Eye (tissue), 1 donor: ENCODE data around the gene NFIA.
A peak's percentile ranks its signal among the peaks of the same experiment; 100 is the strongest.

ENCODE experiments used
- DNase-seq: peaks from one replicate; pipeline ENCODE4 v3.0.0-alpha.2; 2015

Gene NFIA

DNA sequence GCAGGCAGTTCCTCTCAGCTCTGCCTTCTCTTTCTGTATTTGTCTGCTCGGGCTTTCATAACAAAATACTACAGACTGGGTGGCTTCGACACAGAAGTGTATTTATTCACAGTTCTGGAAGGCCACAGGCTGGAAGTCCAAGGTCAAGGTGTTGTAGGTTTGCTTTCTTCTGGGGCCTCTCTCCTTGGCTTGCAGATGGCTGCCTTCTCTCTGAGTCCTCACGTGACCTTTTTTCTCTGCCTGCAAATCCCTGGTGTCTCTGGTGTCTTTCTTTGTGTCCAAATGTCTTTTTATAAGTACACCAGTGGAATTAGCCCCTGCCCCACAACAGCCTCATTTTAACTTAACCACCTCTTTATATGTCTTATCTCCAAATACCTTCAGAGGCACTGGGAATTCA is 392.6 kb downstream of the NFIA start:
- DNase-seq, result no peak

DNA sequence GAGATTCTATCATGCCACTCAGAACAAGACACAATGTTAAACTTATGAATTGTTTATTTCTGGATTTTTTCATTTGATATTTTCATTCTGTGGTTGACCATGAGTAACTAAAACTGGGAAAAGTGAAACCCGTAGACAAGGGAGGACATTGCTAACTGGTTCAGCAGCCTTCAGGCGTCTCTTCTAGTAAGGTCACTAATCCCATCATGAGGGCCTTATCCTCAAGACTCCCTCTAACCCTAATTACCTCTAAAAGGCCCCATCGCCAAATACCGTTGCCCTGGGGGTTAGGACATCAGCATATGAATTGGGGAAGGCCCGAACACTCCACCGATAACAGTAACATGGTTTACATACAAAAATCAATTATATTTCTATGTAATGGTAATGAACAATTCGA is 394.9 kb downstream of the NFIA start:
- DNase-seq, result no peak

DNA sequence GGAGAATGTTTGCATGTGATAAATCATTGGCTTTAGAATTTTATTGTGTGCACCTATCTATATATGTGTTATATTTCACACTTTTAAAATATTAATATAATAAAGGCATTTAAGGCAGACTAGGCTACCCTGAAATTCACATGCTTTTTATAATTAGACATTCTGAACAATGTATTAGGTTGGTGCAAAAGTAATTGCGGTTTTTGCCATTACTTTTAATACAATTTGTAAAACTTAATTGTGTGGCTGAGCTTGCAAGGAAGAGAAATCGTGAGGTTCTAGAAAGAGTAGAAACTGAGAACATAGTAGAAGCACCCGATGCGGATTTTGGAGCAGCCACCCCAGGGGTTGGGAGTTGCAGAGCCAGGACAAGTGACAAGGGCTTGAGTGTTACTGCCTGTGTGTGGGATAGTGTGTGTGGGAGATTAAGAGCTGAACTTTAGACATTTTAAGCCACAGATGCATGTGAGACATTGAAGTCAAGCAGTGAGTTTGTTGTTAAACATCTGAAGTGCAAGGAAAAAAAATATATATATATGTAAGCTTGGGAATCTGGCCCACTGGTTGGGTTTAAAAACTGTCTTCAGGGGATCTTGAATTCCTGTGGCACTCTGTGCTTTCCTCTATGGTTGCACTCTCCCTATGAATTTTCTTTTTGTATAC is 398.0 kb downstream of the NFIA start:
- DNase-seq, result no peak

DNA sequence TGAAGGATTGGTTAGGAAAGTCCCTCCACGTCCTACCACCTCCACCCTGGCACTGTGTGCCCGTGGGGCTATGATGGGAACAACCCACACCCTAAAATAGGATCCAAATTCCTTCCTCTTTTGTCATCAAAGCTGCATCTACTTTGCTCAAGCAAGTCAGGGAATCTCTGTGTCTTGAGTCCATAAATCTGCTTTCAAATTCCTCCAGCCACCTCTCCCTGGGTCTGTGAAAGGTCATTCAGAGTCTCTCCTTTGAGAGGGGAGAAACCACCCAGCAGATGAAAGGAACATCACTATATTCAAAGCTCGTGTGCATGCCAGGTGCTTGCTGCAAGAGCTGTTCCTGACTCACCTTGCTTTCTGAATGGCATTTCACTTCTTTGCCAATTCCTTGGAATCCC is 399.0 kb downstream of the NFIA start:
- DNase-seq, result no peak

DNA sequence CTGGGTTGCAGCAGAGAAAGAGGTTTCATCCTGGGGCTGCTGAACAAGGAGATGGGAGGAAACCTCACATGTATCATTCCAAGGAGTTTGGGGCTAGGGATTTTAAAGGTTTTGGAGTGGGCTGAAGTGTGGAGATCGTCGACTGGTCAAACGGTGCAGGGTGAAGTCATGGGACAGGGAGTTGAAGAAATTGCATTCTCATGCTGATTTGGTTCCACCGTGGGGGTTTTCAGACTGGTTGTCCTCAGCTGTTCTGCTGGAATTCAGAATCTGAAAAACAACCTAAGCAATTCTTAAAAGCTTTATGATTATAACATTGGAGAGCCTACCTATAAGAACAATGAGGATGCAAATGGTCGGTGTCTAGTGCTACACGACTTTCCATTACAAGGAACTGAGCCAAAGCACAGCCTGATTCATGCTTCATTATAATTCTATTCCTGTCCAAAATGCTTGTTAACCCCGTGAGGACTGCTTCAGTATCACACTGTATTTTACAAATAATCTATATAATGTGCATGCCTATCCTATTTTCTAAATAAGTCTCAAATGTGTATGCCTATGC is 399.9 kb downstream of the NFIA start:
- DNase-seq, result no peak

DNA sequence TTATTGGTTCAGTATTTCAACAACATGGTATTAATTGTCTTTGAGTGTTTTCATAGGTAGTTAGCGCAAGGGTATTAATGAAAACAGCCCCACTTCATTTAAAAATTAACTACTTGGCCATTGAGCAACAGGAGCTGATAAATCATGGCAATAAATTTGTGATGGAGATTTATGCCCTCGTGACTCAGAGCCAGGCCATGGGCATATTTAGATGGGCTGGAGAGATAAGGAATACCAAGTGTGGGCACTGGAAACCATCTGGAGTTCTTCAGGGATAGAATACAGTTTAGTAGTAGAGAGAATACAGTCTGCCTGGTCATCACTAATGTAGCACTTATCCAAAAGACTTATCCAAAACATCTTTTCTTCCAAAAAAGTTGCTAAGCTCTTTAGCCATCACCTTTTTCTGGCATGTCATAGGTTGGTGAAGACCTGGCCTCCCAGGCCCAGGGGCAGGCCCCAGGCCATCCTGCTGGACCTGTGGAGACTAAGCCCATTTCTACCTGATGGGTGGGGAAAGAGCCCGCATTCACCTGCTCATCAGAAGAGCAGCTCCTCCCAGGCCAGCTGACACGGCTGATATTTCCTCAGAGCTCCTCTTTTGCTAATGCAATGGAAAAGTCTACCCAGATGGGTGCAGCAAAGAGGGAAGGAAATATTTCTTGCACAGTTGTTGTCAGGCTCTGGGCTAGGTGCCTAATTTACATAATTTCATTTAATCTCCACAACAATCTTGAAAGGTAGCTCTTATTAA is 404.6 kb downstream of the NFIA start:
- DNase-seq, result no peak

DNA sequence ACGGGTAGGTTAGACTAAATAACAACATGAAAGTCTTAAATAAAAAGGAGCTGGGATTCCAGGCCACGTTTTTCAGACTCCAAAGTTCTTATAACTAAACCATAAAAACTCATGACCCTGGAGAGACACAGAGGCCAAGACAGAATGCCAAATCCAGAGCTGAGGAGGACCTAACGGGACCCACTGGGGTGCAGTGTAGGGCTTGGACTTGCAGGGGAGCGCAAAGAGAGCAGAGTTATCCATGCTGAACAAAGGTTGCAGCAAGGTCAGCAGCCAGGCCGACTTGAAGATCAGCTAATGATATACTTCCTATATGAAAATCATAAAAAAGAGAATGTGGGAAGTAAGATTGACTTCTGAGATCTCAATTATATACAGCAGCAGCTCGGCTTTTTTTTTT is 405.4 kb downstream of the NFIA start:
- no peak for DNase-seq

DNA sequence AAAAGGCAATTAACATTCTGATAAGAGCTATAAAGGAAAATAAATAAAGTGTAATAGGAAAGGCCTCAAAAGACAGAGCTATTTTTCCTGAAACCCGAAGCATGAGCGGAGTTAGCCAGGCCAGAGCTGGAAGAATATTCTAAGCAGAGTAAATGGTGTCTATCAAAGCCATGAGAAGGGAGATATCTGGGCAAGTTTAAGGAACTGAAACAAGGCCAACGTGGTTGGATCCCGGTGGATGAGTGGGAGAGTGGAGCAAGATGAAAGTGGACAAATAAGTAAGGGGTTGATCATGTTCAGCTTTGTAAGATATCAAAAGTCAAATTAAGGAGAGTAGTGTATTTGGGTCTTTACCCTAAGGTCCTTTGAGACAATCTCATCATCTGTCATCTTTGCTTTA is 408.6 kb downstream of the NFIA start:
- no peak for DNase-seq

DNA sequence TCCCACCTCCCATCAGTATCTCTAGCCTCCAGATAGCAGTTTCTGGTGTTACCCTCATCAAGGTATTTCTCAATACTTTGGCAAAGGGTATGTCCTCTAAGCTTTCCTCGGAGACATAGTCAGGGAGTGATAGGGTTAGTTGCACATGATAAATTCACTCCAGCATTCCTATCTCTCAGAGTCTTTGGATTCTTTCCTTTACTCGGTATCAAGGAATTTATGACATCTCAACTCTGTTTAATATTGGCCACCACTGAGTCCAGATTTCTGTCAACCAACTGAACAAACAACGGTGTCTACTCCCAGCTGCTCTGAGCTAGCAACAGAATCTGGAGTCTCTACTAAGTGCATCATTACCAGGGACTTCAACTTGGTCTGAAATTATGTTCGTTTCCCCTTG is 409.1 kb downstream of the NFIA start:
- no peak for DNase-seq

DNA sequence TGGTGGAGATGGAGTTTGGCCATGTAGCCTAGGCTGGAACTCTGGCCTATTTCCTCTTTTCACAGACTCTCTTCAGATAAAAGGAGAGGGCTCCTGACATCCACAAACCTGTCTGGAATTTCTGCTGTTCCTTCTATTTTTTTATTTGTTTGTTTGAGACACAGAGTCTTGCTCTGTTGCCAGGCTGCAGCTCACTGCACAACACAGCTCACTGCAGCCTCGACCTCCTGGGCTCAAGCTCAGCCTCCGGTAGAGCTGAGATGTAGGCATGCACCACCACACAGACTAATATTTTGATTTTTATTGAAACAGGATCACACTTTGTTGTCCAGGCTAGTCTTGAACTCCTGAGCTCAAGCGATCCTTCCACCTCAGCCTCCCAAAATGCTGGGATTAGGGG is 411.6 kb downstream of the NFIA start:
- no peak for DNase-seq

DNA sequence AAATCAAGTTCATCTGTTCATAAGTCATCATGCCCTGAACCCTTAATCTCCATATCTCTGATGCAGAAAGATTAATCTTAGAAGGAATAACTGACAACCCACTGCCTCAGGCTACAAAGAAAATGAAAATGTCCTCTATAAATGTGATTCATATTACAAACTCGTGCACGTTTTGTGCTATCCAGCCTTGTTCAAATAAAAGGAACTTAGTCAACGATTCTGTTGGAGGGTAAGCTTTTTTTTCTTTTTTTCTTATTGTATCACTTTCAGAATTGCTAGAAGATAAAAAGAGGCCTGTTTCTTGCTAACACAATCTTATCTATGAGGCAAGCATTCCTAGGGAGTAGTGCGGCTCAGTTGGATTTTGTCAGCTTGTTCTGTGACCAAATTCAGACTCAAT is 414.1 kb downstream of the NFIA start:
- DNase-seq, result peak; percentile 24

DNA sequence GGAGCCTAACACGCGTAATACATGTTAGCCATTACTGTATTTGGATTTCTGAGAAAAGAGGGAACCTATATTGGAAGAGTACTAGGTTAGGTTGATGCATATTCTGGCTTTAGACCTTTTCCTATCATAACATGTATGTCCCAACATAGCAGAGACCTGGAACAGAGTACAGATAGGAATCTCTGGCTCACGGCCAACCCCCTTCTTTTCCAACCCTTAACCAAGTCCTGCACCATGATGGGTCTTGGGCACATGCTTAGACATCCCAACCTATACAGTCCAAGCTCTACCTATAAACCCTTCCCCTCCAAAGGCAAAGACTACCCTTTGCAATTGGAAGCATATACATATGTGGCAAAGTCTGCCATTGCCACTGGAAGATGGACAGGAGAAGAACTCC is 414.7 kb downstream of the NFIA start:
- DNase-seq, result no peak

DNA sequence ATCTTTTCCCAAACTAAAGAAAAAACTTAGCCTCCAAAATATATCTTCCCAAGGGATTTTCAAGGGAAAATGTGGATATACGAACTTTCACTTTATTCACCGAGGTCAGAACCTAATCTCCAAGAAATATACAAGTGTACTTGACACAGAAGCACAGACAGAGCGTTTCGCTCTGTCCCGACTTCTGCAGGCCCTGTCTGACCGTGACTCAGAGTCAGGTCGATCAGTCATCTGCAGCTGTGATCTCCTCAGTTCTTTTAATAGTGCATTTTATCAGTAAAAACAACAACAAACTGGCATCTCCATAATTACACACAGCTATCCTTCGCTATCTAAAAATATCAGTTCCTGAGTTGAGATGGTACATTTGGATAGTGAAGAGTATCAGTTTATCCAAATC is 416.0 kb downstream of the NFIA start:
- no peak for DNase-seq

DNA sequence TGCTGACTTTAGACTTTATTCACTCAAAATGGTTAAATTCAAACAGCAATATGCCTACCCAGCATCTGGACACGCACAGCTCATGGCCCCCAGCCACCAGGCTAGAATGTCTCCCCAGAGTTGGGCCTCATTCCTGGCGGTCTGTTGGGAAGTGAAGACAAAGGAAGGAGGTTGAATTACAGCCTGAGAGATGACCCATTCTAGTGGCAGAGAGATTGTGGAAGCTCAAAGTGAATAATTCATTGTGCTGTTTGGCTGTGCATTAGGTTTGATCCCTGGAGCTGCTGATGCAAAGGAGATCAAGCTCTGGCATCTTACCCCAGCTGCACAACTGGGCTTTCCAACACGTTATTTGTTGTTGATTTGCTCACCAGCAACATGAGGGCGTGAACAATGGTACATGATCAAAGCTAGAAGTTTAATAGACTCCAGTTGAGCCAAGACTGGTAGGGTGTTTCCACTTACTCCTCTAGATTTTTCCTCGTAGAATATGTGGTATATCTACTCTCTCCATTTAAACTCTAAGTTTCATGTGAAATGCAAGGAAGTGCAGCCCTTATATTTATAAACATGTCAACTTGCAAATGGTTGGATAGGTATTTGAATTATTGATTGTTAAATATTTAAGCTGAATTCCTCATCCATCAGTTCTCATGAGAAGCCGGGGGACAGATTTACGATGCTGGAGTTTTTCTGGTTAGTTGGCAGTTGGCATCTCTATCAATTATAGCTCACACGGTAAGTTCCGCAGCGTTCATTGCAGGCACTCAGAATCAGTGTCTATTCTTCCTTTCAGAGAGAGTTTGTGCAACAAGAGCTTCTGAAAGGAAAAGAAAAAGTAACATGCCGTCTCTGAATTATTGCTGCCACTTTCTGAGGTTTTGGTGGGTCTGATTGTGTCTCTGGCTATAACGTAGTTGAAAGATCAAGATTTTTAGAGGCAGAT is 419.9 kb downstream of the NFIA start:
- no peak for DNase-seq

DNA sequence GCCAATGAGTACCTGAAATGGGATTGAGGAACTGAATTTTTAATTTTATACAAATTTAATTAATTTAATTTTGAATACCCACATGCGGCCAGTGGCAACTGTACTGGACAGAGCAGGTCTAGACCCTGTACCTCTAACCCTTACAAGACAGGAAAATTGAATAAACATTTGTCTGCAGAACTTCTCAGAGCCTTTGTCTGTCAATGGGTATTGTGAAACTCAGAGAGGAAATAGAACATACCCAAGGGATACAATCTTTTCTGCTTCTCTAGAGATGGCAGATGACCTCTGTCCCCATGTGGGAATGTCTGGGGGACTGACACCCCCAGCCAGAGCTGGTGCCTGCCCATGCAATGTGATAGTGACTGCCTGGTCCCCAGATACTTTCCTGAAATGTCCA is 421.9 kb downstream of the NFIA start:
- no peak for DNase-seq

DNA sequence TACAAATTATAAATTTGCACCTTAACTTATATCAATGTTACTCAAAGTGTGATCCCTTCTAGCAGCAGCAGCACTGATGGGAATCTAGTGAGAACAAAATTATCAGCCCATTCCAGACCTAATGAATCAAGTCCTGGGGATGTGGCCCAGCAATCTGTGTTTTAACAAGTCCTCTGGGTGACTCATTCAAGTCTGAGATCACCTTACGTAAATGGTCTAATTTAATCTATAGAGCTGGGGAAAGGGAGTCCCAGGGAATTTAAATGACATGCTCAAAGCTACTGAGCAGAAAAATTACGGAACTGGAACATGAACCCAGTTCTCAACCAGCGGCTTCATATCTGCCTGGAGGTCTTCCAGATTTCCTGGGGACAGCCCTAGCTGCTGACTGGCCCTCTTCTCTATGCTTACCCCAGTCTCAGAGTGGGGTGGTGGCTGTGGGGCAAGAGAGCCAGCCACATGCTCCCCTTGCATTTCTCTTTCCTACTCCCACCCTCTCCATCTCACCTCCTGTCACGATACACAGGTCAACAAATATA is 422.6 kb downstream of the NFIA start:
- no peak for DNase-seq

DNA sequence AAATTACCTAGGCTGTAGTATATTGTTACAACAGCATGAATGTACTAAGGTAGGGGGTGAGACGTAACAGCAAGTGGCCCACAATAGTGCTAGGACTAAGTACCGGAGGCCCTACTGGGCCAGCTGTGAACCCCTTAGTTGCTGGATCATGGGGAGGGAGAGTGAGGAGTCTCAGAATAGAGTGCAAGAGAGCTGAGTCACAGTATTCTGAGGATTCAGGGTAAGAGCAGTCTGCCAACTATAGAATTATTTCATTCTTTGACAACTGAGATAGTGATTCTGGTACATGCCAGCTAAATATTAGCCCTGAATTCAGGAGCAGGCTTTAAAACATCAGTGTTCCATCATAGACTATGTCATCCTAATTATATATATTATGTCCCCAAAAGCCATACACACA is 423.9 kb downstream of the NFIA start:
- DNase-seq, result no peak

DNA sequence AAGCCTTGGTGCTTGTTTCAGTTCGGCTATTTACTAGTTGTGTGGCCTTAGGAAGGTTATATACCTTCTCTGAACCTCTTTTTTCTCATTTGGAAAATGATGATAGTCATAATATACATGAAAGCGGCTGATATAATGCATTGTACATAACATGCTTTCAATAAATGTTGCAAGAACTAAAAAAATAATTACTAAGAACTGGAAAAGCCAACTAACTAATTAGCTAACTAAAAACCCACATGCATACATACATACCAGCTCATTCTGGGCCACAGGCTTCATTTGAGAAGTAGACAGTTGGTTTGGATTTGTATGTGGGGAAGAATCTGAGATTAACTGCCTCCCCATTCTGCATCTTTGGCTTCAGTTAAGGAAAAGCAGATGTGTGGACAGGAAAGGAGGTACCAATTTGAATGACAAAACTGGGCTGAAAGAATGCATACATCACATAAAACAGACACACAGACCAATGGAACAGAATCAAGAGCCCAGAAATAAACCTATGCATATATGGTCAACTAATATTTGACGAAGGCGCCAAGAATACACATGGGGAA is 424.7 kb downstream of the NFIA start:
- DNase-seq, result peak; percentile 12
